Choroid plexus epithelial cell (primary cell): Measurements from ENCODE around the gene TOMM22.

Experiments used
- DNase-seq: peaks from one replicate; pipeline ENCODE4 v3.0.0-alpha.2; 2010; ENCODE audit warnings: low read depth
- H3K4me3 ChIP-seq: 2 replicates; pipeline ENCODE4 v1.5.1; 2011; ENCODE audit warnings: low read depth, mild to moderate bottlenecking, control low read depth, low read length, moderate library complexity
- TF ChIP-seq, protein P1 (sequence below): conservative IDR thresholded peaks from 2 replicates; pipeline ENCODE4 v1.5.1; 2011; ENCODE audit warnings: low read depth, mild to moderate bottlenecking, control low read depth, inconsistent platforms, low read length, moderate library complexity

TOMM22 gene

DNA sequence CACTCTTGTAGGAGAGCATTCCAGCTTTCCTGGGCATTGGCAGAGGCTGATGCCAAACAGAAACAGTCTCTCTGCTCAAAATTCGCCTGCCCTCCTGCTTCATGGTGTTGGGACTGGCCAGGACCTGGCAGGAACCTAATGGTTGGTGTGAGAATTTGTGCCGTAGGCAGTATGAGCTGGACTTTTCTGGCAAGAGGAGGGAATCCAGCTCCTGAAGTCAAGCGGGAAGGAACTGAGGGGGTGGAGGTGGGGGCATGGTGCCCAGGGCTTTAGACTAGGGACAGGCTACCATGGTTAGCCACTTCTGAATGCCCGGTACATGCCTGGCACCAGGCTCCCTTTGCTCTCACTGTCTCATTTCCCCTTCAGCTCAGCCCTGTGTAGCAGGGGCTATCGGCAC lies 6.9 kb upstream of the TOMM22 start:
- TF ChIP-seq, protein P1, sequence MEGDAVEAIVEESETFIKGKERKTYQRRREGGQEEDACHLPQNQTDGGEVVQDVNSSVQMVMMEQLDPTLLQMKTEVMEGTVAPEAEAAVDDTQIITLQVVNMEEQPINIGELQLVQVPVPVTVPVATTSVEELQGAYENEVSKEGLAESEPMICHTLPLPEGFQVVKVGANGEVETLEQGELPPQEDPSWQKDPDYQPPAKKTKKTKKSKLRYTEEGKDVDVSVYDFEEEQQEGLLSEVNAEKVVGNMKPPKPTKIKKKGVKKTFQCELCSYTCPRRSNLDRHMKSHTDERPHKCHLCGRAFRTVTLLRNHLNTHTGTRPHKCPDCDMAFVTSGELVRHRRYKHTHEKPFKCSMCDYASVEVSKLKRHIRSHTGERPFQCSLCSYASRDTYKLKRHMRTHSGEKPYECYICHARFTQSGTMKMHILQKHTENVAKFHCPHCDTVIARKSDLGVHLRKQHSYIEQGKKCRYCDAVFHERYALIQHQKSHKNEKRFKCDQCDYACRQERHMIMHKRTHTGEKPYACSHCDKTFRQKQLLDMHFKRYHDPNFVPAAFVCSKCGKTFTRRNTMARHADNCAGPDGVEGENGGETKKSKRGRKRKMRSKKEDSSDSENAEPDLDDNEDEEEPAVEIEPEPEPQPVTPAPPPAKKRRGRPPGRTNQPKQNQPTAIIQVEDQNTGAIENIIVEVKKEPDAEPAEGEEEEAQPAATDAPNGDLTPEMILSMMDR, result no peak
- no peak overlapping the region for H3K4me3 ChIP-seq
- no peak for DNase-seq

DNA sequence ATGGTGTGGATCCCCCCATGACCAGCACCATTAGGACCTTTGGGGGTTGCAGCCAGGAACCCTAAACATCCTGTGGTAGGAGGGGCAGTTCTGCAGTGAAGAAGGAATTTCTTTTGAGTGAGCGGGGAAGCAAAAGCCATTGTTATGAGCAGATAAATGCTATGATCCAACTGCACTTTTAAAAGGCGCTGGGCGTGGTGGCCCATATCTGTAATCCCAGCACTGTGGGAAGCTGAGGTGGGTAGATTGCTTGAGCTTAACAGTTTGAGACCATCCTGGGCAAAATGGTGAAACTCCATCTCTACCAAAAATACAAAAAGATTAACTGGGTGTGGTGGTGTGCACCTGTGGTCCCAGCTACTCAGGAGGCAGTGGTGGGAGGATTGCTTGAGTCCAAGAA lies 5.9 kb upstream of the TOMM22 start:
- TF ChIP-seq, protein P1, result no peak

DNA sequence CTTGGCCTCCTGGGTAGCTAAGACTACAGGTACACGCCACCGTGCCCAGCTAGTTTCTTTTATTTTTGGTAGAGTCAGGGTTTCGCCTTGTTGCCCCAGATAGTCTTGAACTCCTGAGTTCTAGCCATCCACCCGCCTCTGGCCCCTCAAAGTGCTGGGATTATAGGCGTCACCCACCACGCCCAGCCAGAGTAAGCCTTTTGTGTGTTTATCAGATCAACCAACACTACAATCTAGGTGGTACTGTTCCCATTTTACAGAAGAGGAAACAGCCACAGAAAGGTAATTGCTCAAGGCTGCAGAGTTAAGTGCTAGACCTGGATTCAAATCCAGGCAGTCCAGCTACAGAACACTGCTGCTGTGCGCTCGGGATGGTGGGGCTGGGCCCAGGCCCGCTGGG lies 3.1 kb downstream of the TOMM22 start:
- no peak for DNase-seq
- TF ChIP-seq, protein P1, result no peak
- no peak overlapping the region for H3K4me3 ChIP-seq

More for the DNA sequence above, 5.9 kb upstream of the TOMM22 start:
- no peak for DNase-seq
- no peak overlapping the region for H3K4me3 ChIP-seq

DNA sequence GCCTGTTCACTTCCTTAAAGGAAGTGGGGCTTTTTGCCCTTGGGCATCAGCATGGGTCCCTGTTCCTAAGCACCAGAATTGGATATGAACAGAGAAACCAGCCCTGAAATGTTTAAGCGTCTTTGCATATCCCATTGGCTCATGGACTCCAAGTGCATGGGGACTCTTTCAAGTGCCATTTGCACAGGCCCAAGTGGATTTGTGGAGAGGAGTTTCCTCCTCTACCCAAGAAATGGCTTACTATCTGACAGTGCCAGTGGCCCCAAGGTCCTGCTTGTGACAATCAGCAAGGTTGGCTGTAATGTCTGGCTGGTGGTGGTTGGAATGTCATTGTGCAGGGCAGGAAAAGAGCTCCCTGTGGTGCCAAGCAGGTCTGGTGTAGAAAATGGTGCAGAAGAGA lies 4.0 kb downstream of the TOMM22 start:
- DNase-seq, result no peak
- H3K4me3 ChIP-seq, result no peak overlapping the region
- TF ChIP-seq, protein P1, result no peak

DNA sequence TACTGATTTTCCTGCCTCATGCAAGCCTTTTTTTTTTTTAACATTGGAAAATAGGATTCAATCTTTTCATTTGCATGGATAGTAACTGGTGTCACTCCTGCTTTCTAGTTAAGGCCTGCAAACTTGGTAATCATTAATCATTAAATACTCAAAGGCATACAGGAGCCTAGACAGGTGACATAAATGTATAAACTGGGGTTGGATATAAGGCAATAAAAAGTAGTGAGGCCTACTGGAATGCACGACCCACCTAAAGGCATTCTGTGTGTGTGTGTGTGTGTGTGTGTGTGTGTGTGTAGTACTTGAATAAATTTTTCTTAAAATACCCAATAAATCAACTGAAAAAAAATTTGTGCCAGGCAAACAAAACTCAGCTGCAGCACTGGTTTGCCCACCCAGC lies 7.9 kb downstream of the TOMM22 start:
- H3K4me3 ChIP-seq, result no peak overlapping the region
- TF ChIP-seq, protein P1, result no peak
- DNase-seq, result no peak

DNA sequence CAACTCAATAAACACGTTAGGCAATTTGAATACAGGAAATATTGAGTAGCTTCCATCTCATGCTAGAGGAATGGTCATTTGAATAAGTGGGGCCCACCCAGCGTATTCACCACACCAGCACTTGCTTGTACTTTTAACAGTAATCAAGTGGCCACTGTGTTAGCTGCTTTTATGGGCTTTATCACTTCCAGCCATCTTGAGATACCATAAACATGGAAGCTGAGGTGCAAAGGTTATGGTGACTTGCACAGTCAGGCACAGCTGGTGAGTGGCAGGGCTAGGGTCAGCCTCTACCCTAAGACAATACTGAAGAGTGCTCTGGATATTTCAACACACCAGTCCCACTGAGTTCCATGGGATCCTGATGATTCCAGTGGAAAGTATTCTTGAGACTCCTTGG lies 12.3 kb downstream of the TOMM22 start:
- no peak for DNase-seq
- H3K4me3 ChIP-seq, result no peak overlapping the region
- TF ChIP-seq, protein P1, result no peak

DNA sequence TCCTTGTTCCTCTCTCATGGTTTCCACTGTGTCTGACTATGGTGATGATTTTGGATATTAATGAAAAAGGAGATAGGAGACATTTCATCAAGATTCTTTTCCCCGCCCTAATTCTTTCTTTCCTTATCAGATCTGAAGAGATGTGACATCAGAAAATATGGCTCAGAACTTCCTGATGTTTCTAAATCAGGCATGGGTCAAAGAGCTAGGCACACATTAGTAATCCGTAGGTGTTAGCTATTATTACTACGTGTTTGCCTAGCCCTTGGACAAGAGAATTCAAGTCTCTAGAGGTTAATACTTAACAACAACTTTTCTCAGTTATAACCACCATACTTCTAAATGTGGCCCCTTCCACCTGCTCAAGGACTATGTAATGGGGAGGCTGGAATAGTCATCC lies 13.2 kb downstream of the TOMM22 start:
- TF ChIP-seq, protein P1, result no peak
- peak; percentile 37 for DNase-seq
- H3K4me3 ChIP-seq, result no peak overlapping the region
